Activated CD4-positive, alpha-beta T cell treated with anti-CD3 and anti-CD28 coated beads, Interleukin-2, amount 50 U/mL, for 48 hours (primary cell): ENCODE results near the gene SRCAP.
A peak's percentile ranks its signal among the peaks of the same experiment; 100 is the strongest.

Experiments used
- DNase-seq, 2 experiments: peaks; one replicate each; pipeline ENCODE4 v3.0.0-alpha.2; 2020

The SRCAP gene

DNA sequence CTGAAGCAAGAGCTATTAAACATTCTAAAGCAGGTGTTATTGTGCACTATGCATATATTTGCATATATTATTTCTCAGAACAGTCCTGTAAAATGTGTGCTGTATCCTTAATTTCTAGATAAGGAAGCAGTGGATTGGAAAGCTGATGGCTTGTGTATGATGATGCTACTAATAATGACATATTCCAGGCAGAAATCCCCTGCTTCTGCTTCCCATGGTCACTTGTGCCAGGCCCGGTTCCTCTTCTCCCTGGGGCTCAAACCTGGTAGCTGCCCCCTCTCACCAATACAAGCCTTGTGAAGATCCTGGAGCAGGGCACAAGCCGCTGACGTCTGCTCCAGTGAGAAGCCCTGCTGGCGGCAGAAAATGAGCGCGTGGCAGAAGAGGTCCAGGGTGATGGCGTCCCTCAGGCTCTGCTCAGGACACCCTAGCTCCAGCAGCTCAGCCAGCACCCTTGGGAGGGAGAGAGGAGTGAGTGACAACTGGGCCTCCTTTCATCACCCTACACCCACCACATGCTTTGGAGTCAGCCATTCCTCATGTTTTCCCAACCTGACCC, 61.1 kb downstream of the SRCAP start:
- DNase-seq: no peak

GRCh38 chr16:30760577-30761426, 61.8 kb downstream of the SRCAP start:
- DNase-seq: no peak

DNA sequence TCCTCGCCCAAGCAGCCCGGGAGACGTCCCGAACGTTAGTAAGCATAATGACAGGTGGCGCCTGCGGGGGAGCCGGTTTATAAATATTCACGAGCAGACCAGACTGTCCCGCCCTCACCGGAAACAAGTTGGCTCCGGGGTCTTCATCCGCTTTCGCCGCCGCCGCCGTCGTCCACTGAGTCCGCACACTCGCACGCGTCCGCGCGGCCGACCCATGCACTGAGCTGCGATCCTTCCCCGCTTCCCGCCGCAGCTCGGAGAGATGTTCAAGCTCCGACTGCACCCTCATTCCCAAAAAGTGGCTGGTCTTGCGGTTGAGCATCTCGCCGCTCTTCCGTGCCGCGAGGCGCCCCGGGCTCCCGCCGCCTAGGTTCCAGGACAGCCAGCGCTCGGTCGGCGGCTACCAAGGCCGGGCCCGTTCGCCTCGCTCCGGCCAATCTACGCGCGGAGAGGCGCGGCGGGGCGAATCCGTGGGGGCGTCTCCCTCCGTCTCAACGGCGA, 62.5 kb downstream of the SRCAP start:
- peak; percentile 45 to 59 for DNase-seq

DNA sequence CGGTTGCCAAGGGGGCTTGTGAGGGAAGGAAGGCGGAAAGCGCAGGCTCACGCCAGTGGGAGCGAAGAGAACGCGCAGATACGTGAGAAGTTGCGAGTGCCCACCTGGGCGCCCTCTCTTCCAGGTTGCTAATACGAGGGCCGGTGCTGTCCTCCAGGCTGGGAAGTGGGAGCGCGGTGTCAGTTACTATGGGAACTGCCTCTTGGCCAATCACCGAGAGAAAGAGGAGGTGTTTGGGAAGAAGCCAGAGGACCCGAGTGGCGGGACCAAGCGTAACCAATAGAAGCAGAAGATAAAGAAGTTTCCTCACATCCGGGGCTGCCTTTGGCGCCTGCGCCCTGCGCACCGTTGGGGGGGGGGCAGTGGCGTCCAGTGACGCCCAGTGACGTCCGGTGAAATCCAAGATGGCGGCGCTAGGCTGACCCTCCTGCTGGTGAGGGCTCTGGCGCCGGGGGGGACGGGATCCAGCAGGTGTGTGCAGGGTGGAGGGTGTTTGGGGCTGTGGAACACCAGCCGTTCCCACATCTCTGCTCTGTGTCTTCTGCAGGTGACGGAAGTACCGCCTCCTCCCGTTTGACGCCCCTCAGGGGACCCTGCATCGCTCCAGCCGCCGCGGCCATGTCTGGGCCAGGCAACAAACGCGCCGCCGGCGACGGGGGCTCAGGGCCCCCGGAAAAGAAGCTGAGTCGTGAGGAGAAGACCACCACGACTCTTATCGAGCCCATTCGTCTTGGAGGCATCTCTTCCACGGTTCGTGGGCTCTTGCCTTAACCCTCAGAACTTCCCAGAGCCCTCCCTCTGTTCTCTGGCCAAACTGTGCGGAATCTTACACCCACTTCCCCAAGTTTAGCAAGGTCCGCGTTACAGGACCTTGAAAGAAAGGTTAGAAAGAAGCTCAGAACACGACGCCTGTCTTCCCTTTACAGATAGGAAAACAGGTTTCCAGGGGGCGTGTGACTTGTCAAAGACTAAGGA, 63.2 kb downstream of the SRCAP start, which contains the start of the genes CFAP119 and RNF40:
Gene CFAP119, minus strand, starts transcription at position 135 of the 975 bp plus-strand sequence. CDS start 314 bp downstream, outside the sequence.
Gene RNF40, plus strand, starts transcription at position 395 of the 975 bp plus-strand sequence. Its CDS starts 224 bp downstream, at position 619.
- DNase-seq: peak; percentile 90 to 94

DNA sequence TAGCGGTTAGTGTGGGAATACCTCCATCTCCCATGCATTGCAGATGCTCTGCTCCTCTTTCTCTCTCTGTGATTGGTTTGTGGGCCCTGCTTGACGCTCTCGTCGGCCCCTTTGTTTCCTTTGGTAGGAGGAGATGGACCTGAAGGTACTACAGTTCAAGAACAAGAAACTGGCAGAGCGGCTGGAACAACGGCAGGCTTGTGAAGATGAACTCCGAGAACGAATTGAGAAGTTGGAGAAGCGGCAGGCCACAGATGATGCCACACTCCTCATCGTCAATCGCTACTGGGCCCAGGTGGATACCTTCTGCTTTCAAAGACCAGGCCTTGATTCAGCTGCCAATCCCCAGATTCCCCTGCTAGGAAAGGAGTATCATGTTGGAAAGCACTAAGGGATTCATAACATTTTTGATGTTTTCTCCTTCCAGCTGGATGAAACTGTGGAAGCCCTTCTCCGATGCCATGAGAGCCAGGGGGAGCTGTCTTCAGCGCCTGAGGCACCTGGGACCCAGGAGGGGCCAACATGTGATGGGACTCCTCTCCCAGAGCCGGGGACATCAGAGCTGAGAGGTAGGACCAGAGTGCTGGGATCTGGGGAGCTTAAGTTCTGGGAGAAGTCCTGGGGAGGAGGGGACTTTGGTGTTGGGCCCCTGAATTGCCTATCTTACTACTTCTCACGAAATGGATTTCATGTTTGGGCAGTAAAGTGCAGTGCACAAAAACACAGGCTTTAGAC, 64.2 kb downstream of the SRCAP start:
- no peak for DNase-seq

DNA sequence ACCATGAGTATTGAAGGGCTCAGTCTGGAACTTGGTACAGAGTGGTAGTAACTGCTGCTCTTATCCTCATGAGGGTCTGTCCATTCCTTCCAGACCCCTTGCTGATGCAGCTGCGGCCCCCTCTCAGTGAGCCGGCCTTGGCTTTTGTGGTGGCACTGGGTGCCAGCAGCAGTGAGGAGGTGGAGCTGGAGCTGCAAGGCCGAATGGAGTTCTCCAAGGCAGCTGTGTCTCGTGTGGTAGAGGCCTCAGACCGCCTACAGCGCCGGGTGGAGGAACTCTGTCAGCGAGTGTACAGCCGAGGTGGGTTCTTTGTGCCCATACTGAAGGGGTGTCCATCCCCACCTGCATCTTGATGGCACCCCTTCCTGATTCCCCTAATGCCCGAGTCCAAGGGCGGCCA, 65.1 kb downstream of the SRCAP start:
- DNase-seq: no peak

DNA sequence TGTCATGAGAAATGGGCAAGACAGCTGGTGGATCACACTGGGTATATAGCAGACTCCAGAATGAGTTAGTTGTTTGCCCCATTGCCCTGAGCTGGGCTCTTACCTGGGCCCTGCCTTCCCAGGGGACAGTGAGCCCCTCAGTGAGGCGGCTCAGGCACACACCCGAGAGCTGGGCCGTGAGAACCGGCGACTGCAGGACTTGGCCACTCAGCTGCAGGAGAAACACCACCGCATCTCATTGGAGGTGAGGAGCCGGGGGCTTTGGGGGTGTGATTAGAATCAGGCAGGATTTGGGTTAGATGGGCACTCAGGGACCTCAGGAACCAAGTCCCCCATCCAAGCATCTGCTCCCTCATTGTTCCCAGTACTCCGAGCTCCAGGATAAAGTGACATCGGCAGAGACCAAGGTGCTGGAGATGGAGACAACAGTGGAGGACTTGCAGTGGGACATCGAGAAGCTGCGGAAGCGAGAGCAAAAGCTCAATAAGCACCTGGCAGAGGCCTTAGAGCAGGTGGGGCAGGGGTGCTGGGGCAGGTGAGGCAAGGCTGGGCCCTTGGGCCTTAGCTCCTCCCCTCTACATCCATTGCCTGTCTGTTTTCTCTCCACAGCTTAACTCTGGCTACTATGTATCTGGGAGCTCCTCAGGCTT, 66.0 kb downstream of the SRCAP start:
- no peak for DNase-seq

- DNase-seq: no peak
Measured at GRCh38 chr16:30766206-30766932, 67.4 kb downstream of the SRCAP start.

GRCh38 chr16:30766933-30767284, 67.9 kb downstream of the SRCAP start:
- no peak for DNase-seq

- DNase-seq: no peak
Measured at GRCh38 chr16:30767767-30768465, 68.9 kb downstream of the SRCAP start.

DNA sequence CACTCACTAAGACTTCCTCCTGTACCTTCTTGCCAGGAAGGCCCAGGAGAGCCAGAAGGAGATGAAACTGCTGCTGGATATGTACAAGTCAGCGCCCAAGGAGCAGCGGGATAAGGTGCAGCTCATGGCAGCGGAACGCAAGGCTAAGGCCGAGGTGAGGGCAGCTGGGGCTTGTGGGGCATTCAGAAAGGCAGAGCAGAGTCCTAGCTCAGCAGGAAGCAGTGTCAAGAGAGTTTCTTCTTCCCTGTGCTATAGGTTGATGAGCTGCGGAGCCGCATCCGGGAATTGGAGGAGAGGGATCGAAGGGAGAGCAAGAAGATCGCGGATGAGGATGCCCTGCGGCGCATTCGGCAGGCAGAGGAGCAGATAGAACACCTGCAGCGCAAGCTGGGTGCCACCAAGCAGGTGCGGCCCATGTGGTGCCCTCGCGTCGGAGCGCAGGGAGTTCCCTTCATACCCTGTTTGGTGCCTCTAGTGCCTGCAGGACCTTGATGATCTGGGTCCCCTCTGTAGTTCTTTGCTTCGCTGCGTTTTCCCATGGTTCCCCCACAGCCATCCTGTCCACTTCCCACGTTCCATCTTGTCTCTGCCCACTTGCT, 69.7 kb downstream of the SRCAP start:
- no peak for DNase-seq

DNA sequence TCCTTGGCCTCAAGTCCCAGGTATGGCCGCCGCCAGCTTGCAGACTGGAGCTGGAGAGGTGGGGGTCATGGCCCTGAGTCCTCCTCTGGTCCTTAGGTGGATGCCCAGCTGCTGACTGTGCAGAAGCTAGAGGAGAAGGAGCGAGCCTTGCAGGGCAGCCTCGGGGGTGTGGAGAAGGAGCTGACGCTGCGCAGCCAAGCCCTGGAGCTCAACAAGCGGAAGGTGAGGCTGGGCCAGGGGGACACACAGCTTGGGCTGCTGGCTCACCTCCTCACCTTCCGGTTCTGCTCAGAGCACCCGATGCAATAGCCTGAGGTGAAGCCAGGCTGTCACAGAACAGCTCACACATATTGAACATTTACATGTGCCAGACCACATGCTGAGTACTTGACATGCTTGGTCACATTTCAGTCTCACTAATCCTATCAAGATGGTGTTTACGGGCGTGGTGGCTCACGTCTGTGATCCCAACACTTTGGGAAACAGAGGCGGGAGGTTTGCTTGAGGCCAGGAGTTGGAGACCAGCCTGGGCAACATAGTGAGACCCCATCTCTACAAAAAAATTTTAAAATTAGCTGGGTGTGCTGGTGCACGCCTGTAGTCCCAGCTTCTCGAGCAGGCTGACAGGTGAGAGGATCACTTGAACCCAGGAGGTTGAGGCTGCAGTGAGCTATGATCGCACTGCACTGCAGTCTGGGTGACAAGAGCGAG, 70.6 kb downstream of the SRCAP start:
- no peak for DNase-seq

DNA sequence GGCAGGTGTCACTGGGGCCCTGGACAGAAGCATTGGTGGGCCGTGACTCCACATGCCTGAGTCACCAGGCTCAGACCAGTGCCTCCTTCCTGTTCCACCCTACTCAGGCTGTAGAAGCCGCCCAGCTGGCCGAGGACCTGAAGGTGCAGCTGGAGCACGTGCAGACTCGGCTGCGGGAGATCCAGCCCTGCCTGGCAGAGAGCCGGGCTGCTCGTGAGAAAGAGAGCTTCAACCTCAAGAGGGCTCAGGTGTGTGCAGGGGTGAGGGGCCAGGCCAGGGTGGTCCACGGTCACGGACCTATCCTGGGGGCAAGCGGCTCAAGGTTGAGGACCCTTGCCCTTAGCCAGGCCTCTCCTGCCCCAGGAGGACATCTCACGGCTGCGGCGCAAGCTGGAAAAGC, 72.8 kb downstream of the SRCAP start:
- no peak for DNase-seq

DNA sequence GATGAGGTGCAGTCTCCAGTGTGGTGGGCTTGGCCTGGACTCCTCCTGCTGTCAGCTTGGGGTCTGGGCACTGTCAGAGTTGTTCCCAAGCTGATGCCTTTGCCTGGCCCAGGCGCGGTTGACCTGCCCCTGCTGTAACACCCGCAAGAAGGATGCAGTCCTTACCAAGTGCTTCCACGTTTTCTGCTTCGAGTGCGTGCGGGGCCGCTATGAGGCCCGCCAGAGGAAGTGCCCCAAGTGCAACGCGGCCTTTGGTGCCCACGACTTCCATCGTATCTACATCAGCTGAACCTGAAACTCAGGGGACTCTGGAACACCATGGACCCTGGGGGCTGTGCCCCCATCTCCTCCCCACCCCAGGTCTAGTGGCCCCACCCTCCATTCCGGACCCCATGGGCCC, 74.9 kb downstream of the SRCAP start:
- no peak for DNase-seq

DNA sequence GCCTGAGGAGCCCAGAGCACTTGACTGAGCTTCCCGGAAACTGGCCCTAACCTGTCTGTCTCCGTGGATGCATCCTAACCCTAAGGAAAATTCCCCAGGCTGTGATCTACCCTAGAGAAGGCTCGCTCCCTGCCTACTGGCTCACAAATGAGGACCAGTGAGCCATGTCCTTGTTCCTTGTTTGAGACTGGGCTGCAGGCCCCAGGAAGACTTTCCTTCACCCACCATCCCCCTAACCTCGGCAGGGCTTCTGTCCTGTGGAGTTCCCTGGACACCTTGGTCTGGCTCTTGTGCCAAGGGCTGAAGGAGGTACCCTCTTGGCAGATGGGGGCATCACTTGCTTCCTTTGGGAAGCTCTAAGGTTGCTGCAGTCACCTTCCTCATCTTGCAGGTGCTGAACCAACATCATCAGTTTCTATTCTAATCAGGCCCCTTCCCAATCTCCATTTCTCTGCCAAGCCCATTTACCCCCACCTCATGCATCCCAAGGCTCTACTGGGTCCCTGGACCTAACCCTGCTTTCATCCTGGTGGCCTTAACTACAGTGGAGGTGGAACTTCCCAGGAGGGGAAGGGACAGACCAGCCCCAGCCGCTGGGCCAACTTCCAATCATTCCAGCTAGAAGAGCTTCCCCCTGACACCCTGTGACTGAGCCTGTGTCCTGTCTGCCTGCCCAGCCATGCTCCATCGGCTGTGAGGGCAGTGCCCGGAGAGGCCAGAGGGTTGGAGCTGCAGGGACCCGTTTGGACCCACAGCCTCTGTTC, 75.6 kb downstream of the SRCAP start:
- no peak for DNase-seq

DNA sequence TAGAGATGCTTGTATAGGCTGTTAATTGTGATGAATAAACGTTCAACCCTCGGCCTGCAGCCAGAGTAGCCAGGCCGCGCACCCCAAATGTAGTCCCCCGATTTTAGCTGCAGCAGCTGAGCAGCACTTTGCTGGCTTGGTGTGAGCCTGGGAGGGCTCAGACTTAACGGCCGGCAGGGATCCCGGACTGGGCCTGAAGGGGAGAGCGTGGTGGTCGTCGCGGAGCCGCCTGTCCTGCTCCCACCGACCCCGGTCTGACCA, 76.1 kb downstream of the SRCAP start:
- no peak for DNase-seq

DNA sequence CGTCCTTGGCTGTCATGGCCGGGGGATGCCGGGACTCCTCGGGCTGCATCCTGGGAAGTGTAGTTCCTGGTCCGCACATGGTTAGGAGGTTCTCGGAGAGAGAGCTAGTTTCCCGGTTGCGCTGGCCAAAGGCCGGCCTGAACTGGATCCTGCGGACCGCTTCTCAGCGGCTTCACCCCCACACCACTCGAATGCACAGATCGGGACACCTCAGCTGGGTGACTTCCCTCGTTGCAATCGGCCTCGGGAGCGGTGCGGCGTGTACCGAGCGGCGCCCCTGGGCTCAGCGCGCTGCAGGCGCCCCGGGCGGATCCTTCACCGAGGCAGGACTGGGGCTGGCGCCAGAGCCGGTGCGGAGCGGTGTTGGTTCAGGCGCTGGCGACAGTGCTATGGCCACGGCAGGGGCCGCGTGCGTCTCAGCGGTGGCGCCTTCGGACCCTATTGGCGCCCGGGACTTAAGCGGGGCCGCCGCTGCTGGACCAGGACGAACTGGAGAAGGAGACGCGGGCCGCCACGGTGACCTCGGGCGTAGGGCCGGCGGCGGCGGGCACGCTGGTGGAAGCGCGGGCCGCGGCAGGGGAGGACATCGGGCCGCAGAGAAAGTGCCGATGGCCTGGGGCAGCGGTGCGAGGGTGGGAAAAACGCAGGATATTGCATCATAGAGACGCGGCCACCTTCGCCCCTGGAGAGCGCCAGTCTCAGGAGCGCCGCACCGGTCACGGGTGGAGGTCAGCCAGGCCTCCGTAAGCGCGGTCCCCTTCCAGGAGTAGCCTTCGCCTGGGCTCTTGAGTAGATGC, 76.6 kb downstream of the SRCAP start:
- DNase-seq: peak; percentile 72 to 78
